Measurements from ENCODE around the gene MYO16.

MYO16 gene

GRCh38 chr13:109255141-109255856 lies 625.9 kb downstream of the MYO16 start:
- DNase-seq, result no peak

GRCh38 chr13:109256866-109257760 lies 627.7 kb downstream of the MYO16 start:
- no peak for DNase-seq
